ENCODE measurements around the gene CDKN1B.

Gene CDKN1B

GRCh38 chr12:12749433-12749832, 32.3 kb downstream of the CDKN1B start:
- H3K4me3 ChIP-seq (replicated peaks; ENCODE audit: low read depth, low read length): no peak overlapping the region
- no peak for DNase-seq (ENCODE audit: low read depth)
- no peak for TF ChIP-seq CTCF (IDR thresholded peaks at IDR 0.05; ENCODE audit: low read length, missing control alignments)

- TF ChIP-seq CTCF (IDR thresholded peaks at IDR 0.05; ENCODE audit: low read length, missing control alignments): no peak
- no peak for DNase-seq (ENCODE audit: low read depth)
- no peak overlapping the region for H3K4me3 ChIP-seq (replicated peaks; ENCODE audit: low read depth, low read length)
Observed at GRCh38 chr12:12755923-12756322, 38.8 kb downstream of the CDKN1B start.

GRCh38 chr12:12757121-12757520, 40.0 kb downstream of the CDKN1B start:
- H3K4me3 ChIP-seq (replicated peaks; ENCODE audit: low read depth, low read length): no peak overlapping the region
- DNase-seq (ENCODE audit: low read depth): no peak
- no peak for TF ChIP-seq CTCF (IDR thresholded peaks at IDR 0.05; ENCODE audit: low read length, missing control alignments)

- DNase-seq (ENCODE audit: low read depth): no peak
- no peak for TF ChIP-seq CTCF (IDR thresholded peaks at IDR 0.05; ENCODE audit: low read length, missing control alignments)
Observed at GRCh38 chr12:12759234-12759915, 42.2 kb downstream of the CDKN1B start.

GRCh38 chr12:12764824-12765223, 47.7 kb downstream of the CDKN1B start:
- no peak overlapping the region for H3K4me3 ChIP-seq (replicated peaks; ENCODE audit: low read depth, low read length)
- no peak for TF ChIP-seq CTCF (IDR thresholded peaks at IDR 0.05; ENCODE audit: low read length, missing control alignments)
- DNase-seq (ENCODE audit: low read depth): no peak

More at GRCh38 chr12:12759234-12759915, 42.2 kb downstream of the CDKN1B start:
- H3K4me3 ChIP-seq (replicated peaks; ENCODE audit: low read depth, low read length): no peak overlapping the region

GRCh38 chr12:12770262-12770661, 53.1 kb downstream of the CDKN1B start:
- no peak overlapping the region for H3K4me3 ChIP-seq (replicated peaks; ENCODE audit: low read depth, low read length)
- no peak for TF ChIP-seq CTCF (IDR thresholded peaks at IDR 0.05; ENCODE audit: low read length, missing control alignments)
- DNase-seq (ENCODE audit: low read depth): no peak
